ENCODE measurements around the gene PARP1. TPM values are rescaled to one million over a fixed set of nuclear protein-coding genes. Genes with fewer than 3 reads are reported as not detected.
"Not testable (repeated sequence)": the region's sequence is repeated elsewhere in the genome, so short reads cannot be mapped to it uniquely, and the experiment has no call there.

Gene PARP1
- total RNA-seq, 1 experiment from 2014 or later = 298 TPM

- H2AFZ ChIP-seq (ENCODE audit: low read length) = 0 out of 2 replicates have a peak overlapping the region, but pooled peaks have one; percentile 63
- H3K36me3 ChIP-seq (ENCODE audit: insufficient read depth, low read length) = no peaks in the 10 kb centered on the region
- H3K9me3 ChIP-seq (ENCODE audit: low read length) = no peaks in the 10 kb centered on the region
- H3K27me3 ChIP-seq (ENCODE audit: low read length) = no peaks in the 10 kb centered on the region
- no peaks in the 10 kb centered on the region for H3K9me2 ChIP-seq (replicated peaks; ENCODE audit: insufficient read depth, low read length)
- H4K20me1 ChIP-seq (ENCODE audit: insufficient read depth, low read depth, low read length) = no peaks in the 10 kb centered on the region
- no peaks in the 10 kb centered on the region for H3K79me2 ChIP-seq (ENCODE audit: low read length)
- peak overlapping the region; percentile 96 for H3K27ac ChIP-seq (ENCODE audit: low read length)
- peak overlapping the region; percentile 32; the same call in 1 of the 2 replicates for H3K4me3 ChIP-seq (ENCODE audit: low read length)
- peak; percentile 76 for DNase-seq
- peak overlapping the region; percentile 55 for H3K9ac ChIP-seq (ENCODE audit: low read length)
- peak overlapping the region; percentile 54 for H3K4me2 ChIP-seq (ENCODE audit: low read depth, low read length, poor library complexity, severe bottlenecking)
- H3K4me1 ChIP-seq (ENCODE audit: low read length) = peaks cover 57% of the 10 kb centered on the region
Measured at GRCh38 chr1:226344441-226345259, 63.2 kb downstream of the PARP1 start.

DNA sequence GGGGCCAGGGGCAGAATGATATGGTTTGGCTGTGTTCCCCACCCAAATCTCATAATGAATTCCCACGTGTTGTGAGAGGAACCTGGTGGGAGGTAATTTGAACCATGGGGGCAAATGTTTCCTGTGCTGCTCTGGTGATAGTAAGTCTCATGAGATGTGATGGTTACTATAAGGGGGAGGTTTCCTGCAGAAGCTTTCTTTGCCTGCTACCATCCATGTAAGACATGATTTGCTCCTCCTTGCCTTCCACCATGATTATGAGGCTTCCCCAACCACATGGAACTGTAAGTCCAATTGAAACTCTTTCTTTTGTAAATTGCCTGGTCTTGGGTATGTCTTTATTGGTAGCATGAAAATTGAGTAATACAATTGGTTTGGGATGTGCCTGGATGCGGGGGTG, 65.2 kb downstream of the PARP1 start:
- Histone ChIP-seq H3K9me3 (ENCODE audit: low read length) (no peaks in the 10 kb centered on the region), H3K27me3 (ENCODE audit: low read length) (no peaks in the 10 kb centered on the region), H3K9ac (ENCODE audit: low read length) (no peak overlapping the region), H3K4me3 (ENCODE audit: low read length) (no peak overlapping the region), H3K9me2 (replicated peaks; ENCODE audit: insufficient read depth, low read length) (no peaks in the 10 kb centered on the region), H4K20me1 (ENCODE audit: insufficient read depth, low read depth, low read length) (no peaks in the 10 kb centered on the region), H3K27ac (ENCODE audit: low read length) (no peak overlapping the region), H3K36me3 (ENCODE audit: insufficient read depth, low read length) (no peaks in the 10 kb centered on the region), H3K4me1 (ENCODE audit: low read length) (peaks cover 43% of the 10 kb centered on the region), H3K4me2 (ENCODE audit: low read depth, low read length, poor library complexity, severe bottlenecking) (no peak overlapping the region), H3K79me2 (ENCODE audit: low read length) (no peaks in the 10 kb centered on the region), H2AFZ (ENCODE audit: low read length) (no peak overlapping the region)
- DNase-seq = no peak

- H3K27me3 ChIP-seq (ENCODE audit: low read length); H3K9ac ChIP-seq (ENCODE audit: low read length); H4K20me1 ChIP-seq (ENCODE audit: insufficient read depth, low read depth, low read length); H3K27ac ChIP-seq (ENCODE audit: low read length); H3K79me2 ChIP-seq (ENCODE audit: low read length); H2AFZ ChIP-seq (ENCODE audit: low read length); DNase-seq; H3K9me3 ChIP-seq (ENCODE audit: low read length); H3K9me2 ChIP-seq (replicated peaks; ENCODE audit: insufficient read depth, low read length); H3K4me3 ChIP-seq (ENCODE audit: low read length); H3K4me2 ChIP-seq (ENCODE audit: low read depth, low read length, poor library complexity, severe bottlenecking); H3K36me3 ChIP-seq (ENCODE audit: insufficient read depth, low read length): not testable (repeated sequence)
- H3K4me1 ChIP-seq (ENCODE audit: low read length) = peaks cover 50% of the 10 kb centered on the region
Measured at GRCh38 chr1:226340111-226340510, 67.8 kb downstream of the PARP1 start.

DNA sequence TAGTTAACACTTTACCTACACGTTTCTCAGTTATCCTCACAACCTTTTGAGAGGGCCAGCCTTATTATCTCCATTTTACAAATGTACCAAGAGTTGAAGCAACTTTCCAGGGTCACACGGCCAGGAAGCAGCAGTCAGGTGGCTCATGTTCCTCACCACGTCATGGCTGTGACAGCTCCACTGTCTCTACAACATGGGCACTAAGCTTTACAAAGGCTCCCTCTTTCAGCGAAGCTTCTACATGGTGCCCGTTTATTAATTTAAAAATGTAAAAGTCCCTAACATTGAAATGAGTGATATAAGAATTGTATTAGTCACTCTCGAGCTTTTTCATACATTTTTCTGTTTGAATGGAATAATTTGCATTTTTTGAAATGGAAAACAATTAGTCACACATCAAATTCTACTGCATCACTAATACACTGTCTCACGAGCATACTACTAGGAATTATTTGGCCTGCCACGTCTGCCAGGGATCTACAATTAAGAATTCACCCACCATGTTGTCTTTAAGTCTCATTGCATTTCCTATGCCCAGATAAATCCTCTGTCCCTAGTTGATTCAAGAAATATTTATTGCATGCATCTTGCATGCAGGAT, 70.5 kb downstream of the PARP1 start:
- no peak overlapping the region for H3K4me3 ChIP-seq (ENCODE audit: low read length)
- H3K79me2 ChIP-seq (ENCODE audit: low read length) = no peaks in the 10 kb centered on the region
- peak overlapping the region; percentile 77 for H2AFZ ChIP-seq (ENCODE audit: low read length)
- H3K4me2 ChIP-seq (ENCODE audit: low read depth, low read length, poor library complexity, severe bottlenecking) = no peak overlapping the region
- no peaks in the 10 kb centered on the region for H3K9me3 ChIP-seq (ENCODE audit: low read length)
- peaks cover 47% of the 10 kb centered on the region for H3K4me1 ChIP-seq (ENCODE audit: low read length)
- H4K20me1 ChIP-seq (ENCODE audit: insufficient read depth, low read depth, low read length) = no peaks in the 10 kb centered on the region
- no peak for DNase-seq
- no peaks in the 10 kb centered on the region for H3K36me3 ChIP-seq (ENCODE audit: insufficient read depth, low read length)
- H3K27me3 ChIP-seq (ENCODE audit: low read length) = no peaks in the 10 kb centered on the region
- no peaks in the 10 kb centered on the region for H3K9me2 ChIP-seq (replicated peaks; ENCODE audit: insufficient read depth, low read length)
- peak overlapping the region; percentile 51 for H3K27ac ChIP-seq (ENCODE audit: low read length)
- no peak overlapping the region for H3K9ac ChIP-seq (ENCODE audit: low read length)

DNA sequence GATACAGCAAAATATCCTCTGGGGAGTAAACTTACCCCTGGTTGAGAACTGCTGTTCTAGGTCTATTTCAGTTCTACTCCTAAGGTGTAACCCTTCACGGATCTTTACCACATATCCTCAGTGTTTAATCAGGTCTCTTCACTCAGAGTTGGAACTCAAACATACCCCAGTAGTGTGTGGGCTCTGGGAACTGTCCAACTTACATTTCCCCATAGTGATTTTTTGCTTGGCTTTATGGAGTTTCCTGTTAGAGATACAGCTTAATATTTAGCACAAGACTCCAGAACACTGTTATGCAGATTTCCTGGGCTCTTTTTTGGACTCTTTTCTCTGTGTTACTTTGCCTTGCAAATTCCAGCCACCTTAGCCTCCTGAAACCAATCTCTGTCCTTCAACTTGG, 72.2 kb downstream of the PARP1 start:
- Histone ChIP-seq H3K27ac (ENCODE audit: low read length) (peak overlapping the region; percentile 89), H3K79me2 (ENCODE audit: low read length) (no peaks in the 10 kb centered on the region), H3K4me2 (ENCODE audit: low read depth, low read length, poor library complexity, severe bottlenecking) (peak overlapping the region; percentile 44), H3K36me3 (ENCODE audit: insufficient read depth, low read length) (no peaks in the 10 kb centered on the region), H3K27me3 (ENCODE audit: low read length) (no peaks in the 10 kb centered on the region), H3K4me1 (ENCODE audit: low read length) (peaks cover 53% of the 10 kb centered on the region), H4K20me1 (ENCODE audit: insufficient read depth, low read depth, low read length) (no peaks in the 10 kb centered on the region), H2AFZ (ENCODE audit: low read length) (0 out of 2 replicates have a peak overlapping the region, but pooled peaks have one; percentile 17), H3K4me3 (ENCODE audit: low read length) (no peak overlapping the region), H3K9ac (ENCODE audit: low read length) (peak overlapping the region; percentile 30; the same call in 1 of the 2 replicates), H3K9me2 (replicated peaks; ENCODE audit: insufficient read depth, low read length) (no peaks in the 10 kb centered on the region), H3K9me3 (ENCODE audit: low read length) (no peaks in the 10 kb centered on the region)
- DNase-seq = peak; percentile 74

GRCh38 chr1:226332947-226333346, 74.9 kb downstream of the PARP1 start:
- H3K4me3 ChIP-seq (ENCODE audit: low read length) = peak overlapping the region; percentile 61
- H3K4me1 ChIP-seq (ENCODE audit: low read length) = peaks cover 50% of the 10 kb centered on the region

DNA sequence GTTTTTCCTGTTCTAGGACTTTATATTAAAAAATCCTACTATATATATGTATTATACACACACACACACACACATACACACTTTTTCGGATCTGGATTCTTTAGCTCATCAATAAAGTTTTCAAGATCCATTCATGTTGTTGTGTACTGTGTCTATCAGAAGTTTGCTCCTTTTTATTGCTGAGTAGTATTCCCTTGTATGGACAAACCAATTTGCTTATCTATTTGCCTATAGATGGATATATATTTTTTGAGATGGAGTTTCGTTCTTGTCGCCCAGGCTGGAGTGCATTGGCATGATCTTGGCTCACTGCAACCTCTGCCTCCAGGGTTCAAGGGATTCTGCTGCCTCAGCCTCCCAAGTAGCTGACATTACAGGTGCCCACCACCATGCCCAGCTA, 78.7 kb downstream of the PARP1 start:
- H3K27me3 ChIP-seq (ENCODE audit: low read length) = no peaks in the 10 kb centered on the region
- no peaks in the 10 kb centered on the region for H3K79me2 ChIP-seq (ENCODE audit: low read length)
- H3K27ac ChIP-seq (ENCODE audit: low read length) = no peak overlapping the region
- peaks cover 19% of the 10 kb centered on the region for H3K4me1 ChIP-seq (ENCODE audit: low read length)
- no peaks in the 10 kb centered on the region for H3K9me3 ChIP-seq (ENCODE audit: low read length)
- no peak overlapping the region for H2AFZ ChIP-seq (ENCODE audit: low read length)
- DNase-seq = no peak
- H3K4me2 ChIP-seq (ENCODE audit: low read depth, low read length, poor library complexity, severe bottlenecking) = no peak overlapping the region
- no peaks in the 10 kb centered on the region for H3K9me2 ChIP-seq (replicated peaks; ENCODE audit: insufficient read depth, low read length)
- no peaks in the 10 kb centered on the region for H3K36me3 ChIP-seq (ENCODE audit: insufficient read depth, low read length)
- H3K4me3 ChIP-seq (ENCODE audit: low read length) = no peak overlapping the region
- no peaks in the 10 kb centered on the region for H4K20me1 ChIP-seq (ENCODE audit: insufficient read depth, low read depth, low read length)
- no peak overlapping the region for H3K9ac ChIP-seq (ENCODE audit: low read length)

More at GRCh38 chr1:226332947-226333346, 74.9 kb downstream of the PARP1 start:
- H3K27ac ChIP-seq (ENCODE audit: low read length) = peak overlapping the region; percentile 89
- H3K27me3 ChIP-seq (ENCODE audit: low read length) = no peaks in the 10 kb centered on the region
- no peaks in the 10 kb centered on the region for H4K20me1 ChIP-seq (ENCODE audit: insufficient read depth, low read depth, low read length)
- DNase-seq = peak; percentile 65
- H3K9me3 ChIP-seq (ENCODE audit: low read length) = no peaks in the 10 kb centered on the region
- peak overlapping the region; percentile 66 for H3K9ac ChIP-seq (ENCODE audit: low read length)
- H3K36me3 ChIP-seq (ENCODE audit: insufficient read depth, low read length) = no peaks in the 10 kb centered on the region
- peak overlapping the region; percentile 98 for H3K4me2 ChIP-seq (ENCODE audit: low read depth, low read length, poor library complexity, severe bottlenecking)
- no peaks in the 10 kb centered on the region for H3K9me2 ChIP-seq (replicated peaks; ENCODE audit: insufficient read depth, low read length)
- H3K79me2 ChIP-seq (ENCODE audit: low read length) = no peaks in the 10 kb centered on the region
- H2AFZ ChIP-seq (ENCODE audit: low read length) = peak overlapping the region; percentile 84

DNA sequence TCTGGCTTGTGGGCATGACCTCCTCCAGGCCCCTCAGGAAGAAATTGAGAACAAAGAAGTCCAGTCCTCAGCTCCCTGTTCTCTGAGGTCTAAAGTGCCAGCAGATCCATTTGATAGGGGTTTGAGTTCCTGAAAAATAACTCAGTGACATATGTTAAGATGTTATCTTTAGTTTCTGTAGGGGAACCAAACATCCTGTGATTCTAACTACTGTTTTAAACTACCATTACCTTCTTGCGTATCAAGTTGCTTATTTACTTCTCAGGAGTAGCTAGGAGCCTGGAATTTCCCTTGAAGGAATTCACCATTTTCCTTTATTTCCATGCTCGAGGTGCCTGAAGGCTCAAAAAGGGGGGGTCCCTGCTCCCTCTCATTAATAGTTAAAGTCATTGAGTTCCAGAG, 80.1 kb downstream of the PARP1 start:
- Histone ChIP-seq H3K9me3 (ENCODE audit: low read length) (no peaks in the 10 kb centered on the region), H3K36me3 (ENCODE audit: insufficient read depth, low read length) (no peaks in the 10 kb centered on the region), H3K4me3 (ENCODE audit: low read length) (no peak overlapping the region), H3K4me1 (ENCODE audit: low read length) (peaks cover 9% of the 10 kb centered on the region), H3K9me2 (replicated peaks; ENCODE audit: insufficient read depth, low read length) (no peaks in the 10 kb centered on the region), H3K9ac (ENCODE audit: low read length) (no peak overlapping the region), H3K27me3 (ENCODE audit: low read length) (no peaks in the 10 kb centered on the region), H3K4me2 (ENCODE audit: low read depth, low read length, poor library complexity, severe bottlenecking) (no peak overlapping the region), H4K20me1 (ENCODE audit: insufficient read depth, low read depth, low read length) (no peaks in the 10 kb centered on the region), H3K27ac (ENCODE audit: low read length) (no peak overlapping the region), H3K79me2 (ENCODE audit: low read length) (no peaks in the 10 kb centered on the region), H2AFZ (ENCODE audit: low read length) (no peak overlapping the region)
- no peak for DNase-seq
